Measurements from ENCODE around the gene ROR1.

The ROR1 gene

GRCh38 chr1:64139877-64140276 lies 366.1 kb downstream of the ROR1 start:
- TF ChIP-seq CTCF (IDR thresholded peaks at IDR 0.05; ENCODE audit: unreplicated experiment in 3 of 3), result no peak
- H3K9me3 Mint-ChIP-seq, result peaks cover 3% of the 10 kb centered on the region
- H3K27ac Mint-ChIP-seq, result peak overlapping the region; percentile 1 to 33 (median 6)
- H3K4me3 Mint-ChIP-seq, result no peak overlapping the region
- peaks cover 69% of the 10 kb centered on the region for H3K36me3 Mint-ChIP-seq (ENCODE audit: low read depth)
- H3K4me1 Mint-ChIP-seq, result peaks cover 50% of the 10 kb centered on the region
- H3K27me3 Mint-ChIP-seq (ENCODE audit: low read depth), result no peaks in the 10 kb centered on the region

- H3K9me3 Mint-ChIP-seq, result peaks cover 3% of the 10 kb centered on the region
- TF ChIP-seq CTCF (IDR thresholded peaks at IDR 0.05; ENCODE audit: unreplicated experiment in 3 of 3), result no peak
Measured at GRCh38 chr1:64140596-64140995, 366.8 kb downstream of the ROR1 start.

GRCh38 chr1:64147045-64147724 lies 373.4 kb downstream of the ROR1 start:
- H3K27me3 Mint-ChIP-seq (ENCODE audit: low read depth), result no peaks in the 10 kb centered on the region
- no peak for TF ChIP-seq CTCF (IDR thresholded peaks at IDR 0.05; ENCODE audit: unreplicated experiment in 3 of 3)
- no peaks in the 10 kb centered on the region for H3K9me3 Mint-ChIP-seq
- H3K4me1 Mint-ChIP-seq, result peaks cover 13% of the 10 kb centered on the region
- H3K36me3 Mint-ChIP-seq (ENCODE audit: low read depth), result peaks cover 79% of the 10 kb centered on the region
- no peak overlapping the region for H3K4me3 Mint-ChIP-seq
- peak overlapping the region in 2 of 3 experiments; percentile 37 to 40 for H3K27ac Mint-ChIP-seq

More at GRCh38 chr1:64140596-64140995, 366.8 kb downstream of the ROR1 start:
- Mint-ChIP-seq H3K27me3 (ENCODE audit: low read depth) (no peaks in the 10 kb centered on the region), H3K4me1 (peaks cover 42% of the 10 kb centered on the region), H3K27ac (no peak overlapping the region), H3K36me3 (ENCODE audit: low read depth) (peaks cover 75% of the 10 kb centered on the region), H3K4me3 (no peak overlapping the region)

- H3K4me3 Mint-ChIP-seq, result no peak overlapping the region
- no peaks in the 10 kb centered on the region for H3K27me3 Mint-ChIP-seq (ENCODE audit: low read depth)
- no peaks in the 10 kb centered on the region for H3K9me3 Mint-ChIP-seq
- H3K4me1 Mint-ChIP-seq, result peaks cover 8% of the 10 kb centered on the region
- peaks cover 77% of the 10 kb centered on the region for H3K36me3 Mint-ChIP-seq (ENCODE audit: low read depth)
- peak overlapping the region in 1 of 3 experiments; percentile 37 for H3K27ac Mint-ChIP-seq
- TF ChIP-seq CTCF (IDR thresholded peaks at IDR 0.05; ENCODE audit: unreplicated experiment in 3 of 3), result no peak
Measured at GRCh38 chr1:64147759-64148158, 373.9 kb downstream of the ROR1 start.

- H3K27ac Mint-ChIP-seq, result no peak overlapping the region
- H3K4me1 Mint-ChIP-seq, result no peaks in the 10 kb centered on the region
- no peak overlapping the region for H3K4me3 Mint-ChIP-seq
- H3K27me3 Mint-ChIP-seq (ENCODE audit: low read depth), result no peaks in the 10 kb centered on the region
- H3K9me3 Mint-ChIP-seq, result no peaks in the 10 kb centered on the region
- H3K36me3 Mint-ChIP-seq (ENCODE audit: low read depth), result peaks cover 59% of the 10 kb centered on the region
- TF ChIP-seq CTCF (IDR thresholded peaks at IDR 0.05; ENCODE audit: unreplicated experiment in 3 of 3), result no peak
Measured at GRCh38 chr1:64150266-64150665, 376.4 kb downstream of the ROR1 start.

GRCh38 chr1:64150729-64151230 lies 377.0 kb downstream of the ROR1 start:
- no peaks in the 10 kb centered on the region for H3K4me1 Mint-ChIP-seq
- H3K9me3 Mint-ChIP-seq, result no peaks in the 10 kb centered on the region
- no peak for TF ChIP-seq CTCF (IDR thresholded peaks at IDR 0.05; ENCODE audit: unreplicated experiment in 3 of 3)
- no peaks in the 10 kb centered on the region for H3K27me3 Mint-ChIP-seq (ENCODE audit: low read depth)
- H3K27ac Mint-ChIP-seq, result no peak overlapping the region
- no peak overlapping the region for H3K4me3 Mint-ChIP-seq
- H3K36me3 Mint-ChIP-seq (ENCODE audit: low read depth), result peaks cover 56% of the 10 kb centered on the region
